ENCODE measurements around the gene MOB3A.

DNA sequence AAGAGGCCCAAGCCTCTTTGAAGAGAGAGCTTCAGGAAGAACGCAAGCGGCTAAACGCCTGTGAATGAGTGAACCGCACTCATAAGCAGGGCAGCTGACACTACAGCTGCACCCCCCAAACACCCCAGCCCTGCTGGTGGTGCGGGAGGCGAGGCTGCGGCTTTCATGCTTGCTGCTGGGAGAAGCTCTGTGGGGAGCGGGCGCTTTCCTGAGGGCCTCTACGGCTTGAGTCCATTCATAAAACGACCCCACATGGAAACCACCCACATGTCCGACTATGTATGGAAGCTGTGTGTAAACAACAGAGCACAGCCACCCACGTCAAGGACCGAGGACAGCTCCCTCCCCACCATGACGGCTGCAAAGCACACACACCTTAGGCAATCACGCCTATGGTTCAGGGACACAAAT, 49.7 kb upstream of the MOB3A start:
- TF ChIP-seq, protein P1, sequence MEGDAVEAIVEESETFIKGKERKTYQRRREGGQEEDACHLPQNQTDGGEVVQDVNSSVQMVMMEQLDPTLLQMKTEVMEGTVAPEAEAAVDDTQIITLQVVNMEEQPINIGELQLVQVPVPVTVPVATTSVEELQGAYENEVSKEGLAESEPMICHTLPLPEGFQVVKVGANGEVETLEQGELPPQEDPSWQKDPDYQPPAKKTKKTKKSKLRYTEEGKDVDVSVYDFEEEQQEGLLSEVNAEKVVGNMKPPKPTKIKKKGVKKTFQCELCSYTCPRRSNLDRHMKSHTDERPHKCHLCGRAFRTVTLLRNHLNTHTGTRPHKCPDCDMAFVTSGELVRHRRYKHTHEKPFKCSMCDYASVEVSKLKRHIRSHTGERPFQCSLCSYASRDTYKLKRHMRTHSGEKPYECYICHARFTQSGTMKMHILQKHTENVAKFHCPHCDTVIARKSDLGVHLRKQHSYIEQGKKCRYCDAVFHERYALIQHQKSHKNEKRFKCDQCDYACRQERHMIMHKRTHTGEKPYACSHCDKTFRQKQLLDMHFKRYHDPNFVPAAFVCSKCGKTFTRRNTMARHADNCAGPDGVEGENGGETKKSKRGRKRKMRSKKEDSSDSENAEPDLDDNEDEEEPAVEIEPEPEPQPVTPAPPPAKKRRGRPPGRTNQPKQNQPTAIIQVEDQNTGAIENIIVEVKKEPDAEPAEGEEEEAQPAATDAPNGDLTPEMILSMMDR (IDR thresholded peaks at IDR 0.05): no peak
- no peak for TF ChIP-seq POLR2A (IDR thresholded peaks at IDR 0.05)

Data from stomach (tissue), 4 donors.